NT2/D1 (cell line): ENCODE results near the gene CYREN.

Experiments used
- DNase-seq: peaks from one replicate; pipeline ENCODE4 v3.0.0-alpha.2; 2011; ENCODE audit warnings: low read depth, low spot score
- H3K27me3 ChIP-seq: 2 replicates; pipeline ENCODE4 v1.6.0; 2011; ENCODE audit warnings: mild to moderate bottlenecking; ENCODE audit not compliant: insufficient read length, insufficient read depth
- H3K36me3 ChIP-seq: 2 replicates; pipeline ENCODE4 v1.6.1; 2011; ENCODE audit warnings: mild to moderate bottlenecking, low read length, mixed read lengths; ENCODE audit not compliant: insufficient read depth, insufficient read length
- H3K4me1 ChIP-seq: 2 replicates; pipeline ENCODE4 v1.5.1; 2011; ENCODE audit not compliant: insufficient read depth, insufficient read length
- H3K4me3 ChIP-seq: 2 replicates; pipeline ENCODE4 v1.5.1; 2011; ENCODE audit warnings: low read depth; ENCODE audit not compliant: insufficient read length
- H3K9ac ChIP-seq: 2 replicates; pipeline ENCODE4 v1.6.0; 2011; ENCODE audit warnings: low read depth; ENCODE audit not compliant: insufficient read length
- H3K9me3 ChIP-seq: 2 replicates; pipeline ENCODE4 v1.5.1; 2011; ENCODE audit warnings: mild to moderate bottlenecking, low read length; ENCODE audit not compliant: insufficient read depth
- SUZ12 ChIP-seq: IDR thresholded peaks from 2 replicates; pipeline ENCODE4 v1.6.1; 2011; ENCODE audit not compliant: insufficient read length, insufficient read depth; ENCODE audit errors: extremely low read depth
- YY1 ChIP-seq: IDR thresholded peaks from 2 replicates; pipeline ENCODE4 v1.6.1; 2011; ENCODE audit not compliant: insufficient read length, insufficient read depth
- ZNF274 ChIP-seq: IDR thresholded peaks from 2 replicates; pipeline ENCODE4 v1.6.1; 2011; ENCODE audit warnings: mild to moderate bottlenecking, low read depth, low read length

The CYREN gene

DNA sequence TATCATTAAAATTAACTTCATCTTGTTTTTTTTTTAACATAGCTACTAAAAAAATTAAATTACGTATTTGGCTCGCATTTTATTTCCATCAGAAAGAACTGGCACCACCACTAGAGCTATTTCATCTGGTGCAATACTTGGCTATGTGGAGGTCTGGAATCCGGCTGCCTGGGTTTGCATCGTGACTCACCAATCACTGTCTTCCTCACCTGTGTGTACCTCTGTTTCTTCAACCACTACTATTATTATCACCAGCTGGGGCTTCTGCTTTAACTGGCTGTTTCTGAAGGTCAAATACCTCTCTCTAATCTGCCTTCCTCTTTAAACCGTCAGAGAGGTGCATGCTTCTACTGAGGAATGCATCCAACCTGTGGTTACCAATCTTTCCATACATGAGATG is 34.4 kb upstream of the CYREN start:
- no peak overlapping the region for H3K9ac ChIP-seq
- H3K36me3 ChIP-seq, result peaks cover 47% of the 10 kb centered on the region
- no peak overlapping the region for H3K4me3 ChIP-seq
- H3K9me3 ChIP-seq, result no peaks in the 10 kb centered on the region
- TF ChIP-seq SUZ12, result no peak
- no peak for TF ChIP-seq ZNF274
- TF ChIP-seq YY1, result no peak
- H3K4me1 ChIP-seq, result peaks cover 2% of the 10 kb centered on the region
- no peak for DNase-seq
- H3K27me3 ChIP-seq, result no peaks in the 10 kb centered on the region

DNA sequence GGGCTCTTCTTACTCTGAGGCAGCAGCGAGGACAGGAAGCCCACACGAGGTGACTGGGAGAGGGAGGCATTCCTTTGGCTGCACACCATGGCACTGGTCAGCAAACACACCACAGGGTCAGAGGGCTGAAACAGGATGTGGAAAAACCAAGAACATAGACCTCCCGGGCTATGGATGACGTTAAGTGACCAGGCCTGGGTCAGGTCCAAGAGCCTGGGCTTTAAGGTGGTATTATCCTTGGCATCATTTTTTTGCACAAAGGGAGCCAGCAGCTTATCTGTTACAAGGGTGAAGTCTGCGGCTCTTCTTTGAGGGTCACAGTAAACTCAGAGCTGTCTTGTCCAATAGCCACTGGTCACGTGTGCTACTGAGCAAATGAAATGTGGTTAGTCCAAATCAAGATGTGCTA is 33.8 kb upstream of the CYREN start:
- no peak for TF ChIP-seq YY1
- no peak for TF ChIP-seq SUZ12
- no peak for TF ChIP-seq ZNF274
- DNase-seq, result no peak
- Histone ChIP-seq H3K36me3 (peaks cover 44% of the 10 kb centered on the region), H3K27me3 (no peaks in the 10 kb centered on the region), H3K4me3 (no peak overlapping the region), H3K4me1 (peaks cover 2% of the 10 kb centered on the region), H3K9ac (no peak overlapping the region), H3K9me3 (no peaks in the 10 kb centered on the region)

DNA sequence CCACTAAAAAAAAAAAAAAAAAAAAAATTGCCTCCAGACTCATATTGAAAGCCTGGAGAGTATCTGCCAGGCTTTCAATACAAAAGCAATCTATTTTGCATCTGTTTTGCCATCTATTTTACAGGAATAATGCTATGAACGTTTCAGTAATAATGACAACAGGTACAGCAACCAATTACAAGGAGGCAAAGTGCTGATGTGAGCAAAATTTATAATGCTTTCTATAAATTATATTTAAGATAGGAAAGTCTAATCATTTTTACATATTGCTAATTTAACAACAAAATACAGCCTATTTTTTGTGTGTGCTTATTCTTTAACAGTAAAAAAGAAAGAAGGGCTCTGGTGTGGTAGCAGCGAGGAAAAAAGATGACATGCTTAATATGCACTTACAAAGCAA is 30.8 kb upstream of the CYREN start:
- peaks cover 55% of the 10 kb centered on the region for H3K36me3 ChIP-seq
- no peak overlapping the region for H3K4me3 ChIP-seq
- no peak overlapping the region for H3K9ac ChIP-seq
- H3K9me3 ChIP-seq, result no peaks in the 10 kb centered on the region
- DNase-seq, result no peak
- no peaks in the 10 kb centered on the region for H3K4me1 ChIP-seq
- TF ChIP-seq SUZ12 (no peak), ZNF274 (no peak), YY1 (no peak)
- no peaks in the 10 kb centered on the region for H3K27me3 ChIP-seq

DNA sequence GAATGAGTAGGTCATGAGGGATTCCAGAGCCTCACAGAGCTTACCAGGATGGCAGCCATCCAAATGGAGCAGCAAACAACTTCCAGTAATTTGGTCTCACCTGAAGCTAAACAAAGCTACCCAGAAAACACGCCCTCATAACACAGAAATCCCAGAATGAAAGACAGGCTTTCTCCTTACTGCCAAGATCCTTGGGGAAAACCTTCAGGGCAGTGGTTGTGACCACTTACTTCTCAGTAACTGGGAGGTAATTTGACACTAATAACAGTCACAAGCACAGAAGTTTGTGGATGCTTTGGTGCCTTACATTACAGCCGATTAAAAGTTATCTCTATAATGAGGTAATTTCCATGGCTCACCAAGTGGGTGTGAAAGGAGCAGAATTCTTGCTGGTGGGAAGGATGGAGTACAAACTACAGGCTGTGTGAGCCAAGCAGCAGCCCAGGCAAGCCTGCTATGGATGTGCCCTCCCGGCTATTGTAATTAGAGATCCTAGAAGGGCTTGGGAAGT is 30.4 kb upstream of the CYREN start:
- H3K9me3 ChIP-seq, result no peaks in the 10 kb centered on the region
- no peak overlapping the region for H3K4me3 ChIP-seq
- no peaks in the 10 kb centered on the region for H3K27me3 ChIP-seq
- H3K36me3 ChIP-seq, result peaks cover 58% of the 10 kb centered on the region
- no peak for DNase-seq
- H3K4me1 ChIP-seq, result no peaks in the 10 kb centered on the region
- TF ChIP-seq YY1 (no peak), ZNF274 (no peak), SUZ12 (no peak)
- H3K9ac ChIP-seq, result no peak overlapping the region

DNA sequence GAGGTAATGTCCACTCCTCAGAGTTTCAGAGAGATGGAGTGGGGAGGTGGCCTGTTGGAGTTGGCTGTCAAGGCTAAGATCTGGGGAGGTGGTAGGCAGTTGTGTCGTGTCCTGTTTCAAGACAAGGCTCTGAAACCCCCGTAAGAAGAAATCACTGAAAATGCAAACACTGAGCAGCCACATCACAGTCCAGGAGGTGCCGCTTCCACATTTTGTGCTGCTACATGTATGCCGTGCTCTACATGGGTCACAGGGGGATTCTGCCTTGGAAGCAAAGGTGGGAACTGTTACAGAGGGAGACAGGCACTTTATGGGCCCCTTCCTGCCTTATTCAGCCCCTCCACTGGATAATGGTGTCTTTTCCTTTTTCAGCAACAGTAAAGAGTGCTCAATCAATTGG is 28.9 kb upstream of the CYREN start:
- H3K36me3 ChIP-seq, result peaks cover 51% of the 10 kb centered on the region
- no peak for DNase-seq
- H3K4me1 ChIP-seq, result peaks cover 2% of the 10 kb centered on the region
- no peaks in the 10 kb centered on the region for H3K27me3 ChIP-seq
- H3K4me3 ChIP-seq, result no peak overlapping the region
- H3K9ac ChIP-seq, result no peak overlapping the region
- TF ChIP-seq YY1, result no peak
- TF ChIP-seq ZNF274, result no peak
- no peak for TF ChIP-seq SUZ12
- no peaks in the 10 kb centered on the region for H3K9me3 ChIP-seq

DNA sequence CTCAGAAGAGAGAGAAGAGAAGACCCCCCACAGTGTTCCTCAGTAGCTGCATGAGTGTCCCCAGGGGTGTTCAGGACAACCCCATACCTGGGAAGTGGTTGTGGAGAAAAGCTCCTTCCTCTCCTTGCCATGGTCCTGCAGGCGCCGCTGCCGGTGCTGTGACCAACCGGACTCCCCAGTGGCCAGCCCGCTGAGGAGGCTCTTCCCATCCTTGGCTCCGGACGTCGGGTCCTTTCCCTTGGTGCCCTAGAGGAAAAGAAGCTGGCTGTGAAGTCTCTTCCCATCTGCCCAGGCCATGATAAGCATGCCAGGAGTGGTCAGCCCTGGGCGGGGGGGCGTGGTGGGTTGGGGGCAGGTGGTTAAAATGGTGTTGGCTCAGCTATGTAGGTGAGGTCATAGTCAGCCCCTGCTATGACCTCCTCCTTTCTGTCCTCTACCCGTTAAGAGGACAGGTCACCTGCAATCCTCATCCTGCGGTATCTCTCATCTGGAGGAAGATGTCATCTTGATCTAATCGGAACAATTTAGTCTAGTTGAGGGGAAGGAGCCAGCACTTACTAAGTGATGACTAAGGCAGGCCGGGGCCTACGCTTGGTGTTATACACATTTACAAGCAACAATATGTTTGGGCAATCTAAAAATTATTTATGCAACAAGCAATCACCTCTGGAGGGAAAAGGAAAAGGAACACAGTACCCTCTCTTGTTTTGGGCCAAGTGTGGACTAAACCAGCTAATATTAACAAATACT is 27.6 kb upstream of the CYREN start:
- Histone ChIP-seq H3K4me1 (peaks cover 7% of the 10 kb centered on the region), H3K36me3 (peaks cover 39% of the 10 kb centered on the region), H3K9me3 (no peaks in the 10 kb centered on the region), H3K9ac (no peak overlapping the region), H3K27me3 (no peaks in the 10 kb centered on the region), H3K4me3 (no peak overlapping the region)
- no peak for DNase-seq
- TF ChIP-seq ZNF274 (no peak), YY1 (no peak), SUZ12 (no peak)

DNA sequence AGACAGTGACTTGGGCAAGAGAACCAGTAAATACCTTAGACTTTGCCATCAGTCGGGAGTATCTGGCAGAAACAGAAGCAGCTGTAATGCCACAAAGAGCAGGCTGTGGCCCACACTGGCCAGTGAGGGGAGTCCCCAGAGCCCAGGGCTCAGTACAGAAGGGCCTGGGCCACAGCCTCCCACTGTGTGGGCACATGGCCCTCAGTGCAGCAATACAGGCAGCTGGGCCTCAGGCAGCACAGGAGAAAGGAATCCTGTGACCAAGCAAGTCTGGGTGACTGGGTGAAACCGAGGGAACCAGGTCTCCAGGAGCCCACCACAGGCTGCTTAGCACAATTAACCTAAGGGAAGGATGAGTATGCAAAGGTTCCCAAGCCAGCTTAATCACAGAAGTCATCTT is 26.8 kb upstream of the CYREN start:
- no peaks in the 10 kb centered on the region for H3K27me3 ChIP-seq
- no peak for DNase-seq
- H3K9ac ChIP-seq, result no peak overlapping the region
- H3K36me3 ChIP-seq, result peaks cover 42% of the 10 kb centered on the region
- no peak overlapping the region for H3K4me3 ChIP-seq
- no peaks in the 10 kb centered on the region for H3K9me3 ChIP-seq
- H3K4me1 ChIP-seq, result peaks cover 7% of the 10 kb centered on the region
- TF ChIP-seq SUZ12 (no peak), YY1 (no peak)
